Measurements from ENCODE around the gene ATP5IF1.

DNA sequence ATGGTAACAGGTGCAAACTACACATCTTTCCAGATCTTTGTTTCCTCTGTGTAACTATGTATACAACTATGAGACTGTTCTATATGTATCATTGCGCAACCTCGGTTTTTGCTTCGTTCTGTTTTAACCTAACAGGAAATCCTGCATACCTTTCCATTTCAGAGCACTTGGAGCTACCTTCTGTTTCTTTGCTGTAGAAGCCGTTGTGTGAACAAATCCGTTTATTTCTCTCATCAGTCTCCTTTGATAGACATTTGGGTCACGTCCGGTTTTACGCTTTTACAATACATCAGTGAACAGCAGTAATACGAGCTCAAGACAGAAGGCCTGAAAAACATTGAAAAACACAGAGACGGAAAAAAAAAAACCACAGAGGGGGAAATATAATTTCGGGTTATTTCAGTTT is 10.5 kb downstream of the ATP5IF1 start:
- TF ChIP-seq POLR2A (IDR thresholded peaks at IDR 0.05; ENCODE audit: low read depth, low read length) (peak; percentile 16), POLR2AphosphoS5 (IDR thresholded peaks at IDR 0.05; ENCODE audit: low read depth, low read length) (no peak)

Measured in GM12892 (cell line).